CD14-positive monocyte (primary cell): ENCODE results near the gene POLA1. TPM values are rescaled to one million over a fixed set of nuclear protein-coding genes. Genes with fewer than 3 reads are reported as not detected.

Experiments
- DNase-seq, 3 donors: peaks; one replicate each; pipeline ENCODE4 v3.0.0-alpha.2; 2011 to 2022
- H2AFZ ChIP-seq: 2 replicates; pipeline ENCODE4 v1.6.0; 2012; ENCODE audit warnings: mild to moderate bottlenecking, low read depth, low read length, inconsistent platforms; ENCODE audit not compliant: insufficient read depth, poor library complexity, severe bottlenecking
- H3K27ac ChIP-seq, 2 donors: 1 replicate in 1 of 2; 2 replicates in 1 of 2; pipeline ENCODE4 v1.5.1; 2012 to 2013; ENCODE audit warnings: low read length in 2 of 2, control low read depth in 1 of 2, inconsistent platforms in 1 of 2, low read depth in 1 of 2, mild to moderate bottlenecking in 1 of 2
- H3K27me3 ChIP-seq, 2 donors: one replicate each; pipeline versions ENCODE4 v1.6.0 to v1.6.1; 2011 to 2013; ENCODE audit warnings: low read length in 2 of 2; ENCODE audit not compliant: control insufficient read depth in 2 of 2, insufficient read depth in 2 of 2
- H3K36me3 ChIP-seq, 2 donors: replicated peaks in 1 of 2; 1 replicate in 1 of 2; 2 replicates in 1 of 2; pipeline versions ENCODE4 v1.5.1 to v1.6.1; 2012 to 2013; ENCODE audit warnings: low read length in 2 of 2, control low read depth in 1 of 2, inconsistent platforms in 1 of 2, mild to moderate bottlenecking in 1 of 2; ENCODE audit not compliant: insufficient read depth in 2 of 2, control insufficient read depth in 1 of 2
- H3K4me1 ChIP-seq, 2 donors: 1 replicate in 1 of 2; 2 replicates in 1 of 2; pipeline versions ENCODE4 v1.5.1 to v1.6.1; 2012 to 2013; ENCODE audit warnings: low read length in 2 of 2, control low read depth in 1 of 2, inconsistent platforms in 1 of 2, mild to moderate bottlenecking in 1 of 2, moderate library complexity in 1 of 2; ENCODE audit not compliant: insufficient read depth in 2 of 2, control insufficient read depth in 1 of 2
- H3K4me2 ChIP-seq: replicated peaks from 2 replicates; pipeline ENCODE3; 2012; ENCODE audit warnings: low read length, moderate library complexity, mild to moderate bottlenecking; ENCODE audit not compliant: poor library complexity, severe bottlenecking; ENCODE audit errors: extremely low read depth
- H3K4me3 ChIP-seq, 3 experiments: fragments of 200-600 bp in 1 of 3; sonication (generic) in 1 of 3; replicated peaks in 1 of 3; 1 replicate in 2 of 3; 2 replicates in 1 of 3; pipeline ENCODE4 v1.5.1; 2011 to 2013; ENCODE audit warnings: low read length in 3 of 3, mild to moderate bottlenecking in 3 of 3, control low read depth in 2 of 3, low read depth in 2 of 3, inconsistent platforms in 1 of 3, moderate library complexity in 1 of 3
- H3K79me2 ChIP-seq: 2 replicates; pipeline ENCODE4 v1.6.0; 2012; ENCODE audit warnings: mild to moderate bottlenecking, control low read depth, inconsistent platforms, low read length, moderate library complexity; ENCODE audit not compliant: insufficient read depth
- H3K9ac ChIP-seq: 2 replicates; pipeline ENCODE4 v1.6.0; 2017; ENCODE audit warnings: low read length, mild to moderate bottlenecking; ENCODE audit not compliant: insufficient read depth, poor library complexity, severe bottlenecking
- H3K9me3 ChIP-seq, 2 donors: replicated peaks in 1 of 2; 1 replicate in 1 of 2; 2 replicates in 1 of 2; pipeline versions ENCODE4 v1.5.1 to v1.6.1; 2012 to 2013; ENCODE audit warnings: low read length in 2 of 2, control low read depth in 1 of 2; ENCODE audit not compliant: control insufficient read depth in 1 of 2, insufficient read depth in 1 of 2
- H4K20me1 ChIP-seq: 2 replicates; pipeline ENCODE4 v1.6.0; 2012; ENCODE audit warnings: mild to moderate bottlenecking, low read length, control low read depth, moderate library complexity; ENCODE audit not compliant: insufficient read depth
- H3K27ac Mint-ChIP-seq, 7 donors: one replicate each; pipeline ENCODE4 v1.8.0; 2020; ENCODE audit warnings: mild to moderate bottlenecking in 7 of 7, mixed read lengths in 7 of 7, moderate library complexity in 6 of 7, inconsistent platforms in 2 of 7
- H3K27me3 Mint-ChIP-seq, 3 donors: one replicate each; pipeline ENCODE4 v1.8.0; 2021 to 2022; ENCODE audit warnings: low read depth in 3 of 3, mild to moderate bottlenecking in 3 of 3, mixed read lengths in 3 of 3, moderate library complexity in 3 of 3, inconsistent platforms in 1 of 3
- H3K36me3 Mint-ChIP-seq, 2 donors: one replicate each; pipeline ENCODE4 v1.8.0; 2020; ENCODE audit warnings: mixed read lengths in 2 of 2, inconsistent platforms in 1 of 2, mild to moderate bottlenecking in 1 of 2
- H3K4me1 Mint-ChIP-seq: one replicate; pipeline ENCODE4 v1.8.0; 2020; ENCODE audit warnings: mild to moderate bottlenecking, mixed read lengths
- H3K4me3 Mint-ChIP-seq, 2 donors: one replicate each; pipeline ENCODE4 v1.8.0; 2020; ENCODE audit warnings: mild to moderate bottlenecking in 2 of 2, mixed read lengths in 2 of 2, moderate library complexity in 1 of 2
- H3K9me3 Mint-ChIP-seq, 7 donors: one replicate each; pipeline ENCODE4 v1.8.0; 2020 to 2022; ENCODE audit warnings: mixed read lengths in 7 of 7, mild to moderate bottlenecking in 6 of 7, moderate library complexity in 6 of 7, inconsistent platforms in 2 of 7
- CTCF ChIP-seq: fragments of 200-600 bp; IDR thresholded peaks from one replicate; pipeline ENCODE4 v1.8.0; 2022; ENCODE audit warnings: antibody characterized with exemption, mild to moderate bottlenecking
- WGBS: methylation state at CpG from one replicate; pipeline ENCODE4 v1.1.5; 2013; ENCODE audit warnings: missing lambda C conversion rate; ENCODE audit not compliant: insufficient coverage; 5-methylcytosine and 5-hydroxymethylcytosine counted together
- intact Hi-C, 2 donors: fragments of 100-400 bp; cut with micrococcal nuclease; formaldehyde crosslinking; loops; one replicate each; pipeline versions ENCODE4 v1.15.0 to v1.15.1; 2023
- polyA plus RNA-seq, 3 donors: library from polyadenylated mRNA; depleted of rRNA in 1 of 3; unstranded in 2 of 3; stranded (reverse) in 1 of 3; fragments of 300-500 nt in 2 of 3; fragments of >200 nt in 1 of 3; fragmentation: Illumina TruSeq in 2 of 3; gene quantifications; 1 replicate in 2 of 3; 2 replicates in 1 of 3; pipeline ENCODE4 v1.2.3, GENCODE V29; 2012 to 2021

The POLA1 gene
- polyA plus RNA-seq, 3 donors = 1.2 to 1.4 (median 1.3) TPM

GRCh38 chrX:24692305-24692704 is 1.4 kb upstream of the POLA1 start:
- Histone ChIP-seq H4K20me1 (no peaks in the 10 kb centered on the region), H3K27me3 (no peaks in the 10 kb centered on the region), H3K4me1 (peaks cover 6 to 9% of the 10 kb centered on the region in 2 donors), H3K79me2 (peaks cover 35% of the 10 kb centered on the region), H3K4me3 (no peak overlapping the region), H3K27ac (no peak overlapping the region), H2AFZ (no peak overlapping the region), H3K9me3 (no peaks in the 10 kb centered on the region), H3K9ac (no peak overlapping the region), H3K4me2 (no peak overlapping the region), H3K36me3 (no peaks in the 10 kb centered on the region)
- DNase-seq = no peak
- H3K27ac Mint-ChIP-seq = no peak overlapping the region
- H3K27me3 Mint-ChIP-seq = peaks cover 0 to 4% (median 0%) of the 10 kb centered on the region in 3 donors
- WGBS = no CpG with 5 or more reads among the region's 4 CpGs
- no peaks in the 10 kb centered on the region for H3K36me3 Mint-ChIP-seq
- peaks cover 0 to 2% (median 0%) of the 10 kb centered on the region in 7 donors for H3K9me3 Mint-ChIP-seq
- peaks cover 9% of the 10 kb centered on the region for H3K4me1 Mint-ChIP-seq
- intact Hi-C loops = no loop called here
- no peak for TF ChIP-seq CTCF
- no peak overlapping the region for H3K4me3 Mint-ChIP-seq

- no peak for TF ChIP-seq CTCF
- H2AFZ ChIP-seq = no peak overlapping the region
- peaks cover 40% of the 10 kb centered on the region for H3K79me2 ChIP-seq
- Mint-ChIP-seq H3K4me3 (no peak overlapping the region), H3K9me3 (peaks cover 0 to 2% (median 0%) of the 10 kb centered on the region in 7 donors), H3K36me3 (peaks cover 0 to 2% of the 10 kb centered on the region in 2 donors), H3K27me3 (peaks cover 0 to 4% (median 0%) of the 10 kb centered on the region in 3 donors), H3K27ac (no peak overlapping the region), H3K4me1 (peaks cover 9% of the 10 kb centered on the region)
- no peaks in the 10 kb centered on the region for H3K27me3 ChIP-seq
- no peaks in the 10 kb centered on the region for H3K9me3 ChIP-seq
- DNase-seq = no peak
- H3K36me3 ChIP-seq = peaks cover 0 to 3% of the 10 kb centered on the region in 2 donors
- H4K20me1 ChIP-seq = no peaks in the 10 kb centered on the region
- H3K27ac ChIP-seq = no peak overlapping the region
- no peak overlapping the region for H3K9ac ChIP-seq
- H3K4me1 ChIP-seq = peaks cover 6 to 9% of the 10 kb centered on the region in 2 donors
- H3K4me2 ChIP-seq = no peak overlapping the region
- intact Hi-C loops = no loop called here
- no peak overlapping the region for H3K4me3 ChIP-seq
- no CpG with 5 or more reads among the region's 6 CpGs for WGBS
Measured at GRCh38 chrX:24694825-24695224, 1.1 kb downstream of the POLA1 start.
